ENCODE results near the gene B3GALT4. TPM values are rescaled to one million over a fixed set of nuclear protein-coding genes. Genes with fewer than 3 reads are reported as not detected.

B3GALT4 gene
- total RNA-seq, 1 experiment from 2014 or later: 7.9 TPM

DNA sequence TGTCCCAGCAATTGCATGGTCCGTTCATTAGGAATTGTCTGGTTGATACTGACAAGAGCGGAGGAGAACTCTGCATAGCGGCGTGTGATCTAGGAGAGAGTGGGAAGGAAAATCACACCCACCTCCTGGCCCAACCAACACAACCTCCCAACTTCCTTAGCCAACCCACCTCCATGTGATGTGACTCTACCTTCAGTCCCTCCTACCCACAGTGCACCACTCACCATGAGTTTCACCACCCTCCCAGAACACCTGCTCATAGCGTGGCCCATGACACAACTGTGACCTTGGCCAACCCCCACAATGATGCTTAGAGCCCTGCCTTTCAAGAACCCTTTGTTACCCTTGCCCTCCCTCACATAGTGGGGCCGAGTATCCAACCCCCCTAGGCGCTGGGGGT is 12.9 kb upstream of the B3GALT4 start:
- TF ChIP-seq EZH2phosphoT487 (IDR thresholded peaks at IDR 0.05; ENCODE audit: borderline replicate concordance, low read length): no peak
- TF ChIP-seq, protein P1, sequence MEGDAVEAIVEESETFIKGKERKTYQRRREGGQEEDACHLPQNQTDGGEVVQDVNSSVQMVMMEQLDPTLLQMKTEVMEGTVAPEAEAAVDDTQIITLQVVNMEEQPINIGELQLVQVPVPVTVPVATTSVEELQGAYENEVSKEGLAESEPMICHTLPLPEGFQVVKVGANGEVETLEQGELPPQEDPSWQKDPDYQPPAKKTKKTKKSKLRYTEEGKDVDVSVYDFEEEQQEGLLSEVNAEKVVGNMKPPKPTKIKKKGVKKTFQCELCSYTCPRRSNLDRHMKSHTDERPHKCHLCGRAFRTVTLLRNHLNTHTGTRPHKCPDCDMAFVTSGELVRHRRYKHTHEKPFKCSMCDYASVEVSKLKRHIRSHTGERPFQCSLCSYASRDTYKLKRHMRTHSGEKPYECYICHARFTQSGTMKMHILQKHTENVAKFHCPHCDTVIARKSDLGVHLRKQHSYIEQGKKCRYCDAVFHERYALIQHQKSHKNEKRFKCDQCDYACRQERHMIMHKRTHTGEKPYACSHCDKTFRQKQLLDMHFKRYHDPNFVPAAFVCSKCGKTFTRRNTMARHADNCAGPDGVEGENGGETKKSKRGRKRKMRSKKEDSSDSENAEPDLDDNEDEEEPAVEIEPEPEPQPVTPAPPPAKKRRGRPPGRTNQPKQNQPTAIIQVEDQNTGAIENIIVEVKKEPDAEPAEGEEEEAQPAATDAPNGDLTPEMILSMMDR (conservative IDR thresholded peaks at IDR 0.05; ENCODE audit: low read depth, low read length): no peak
- TF ChIP-seq EZH2 (IDR thresholded peaks at IDR 0.05; ENCODE audit: low read length, unreplicated experiment): no peak
- no peaks in the 10 kb centered on the region for H3K79me2 ChIP-seq (ENCODE audit: low read length)
- no peak overlapping the region for H3K27ac ChIP-seq (ENCODE audit: low read length)
- H4K20me1 ChIP-seq (ENCODE audit: low read length): no peaks in the 10 kb centered on the region
- ChIA-PET CTCF (no interaction called here), POLR2A (ENCODE audit: unreplicated experiment) (no interaction called here)
- H3F3A ChIP-seq (ENCODE audit: low read length, unreplicated experiment): peaks cover 13% of the 10 kb centered on the region
- ATAC-seq (no peak), DNase-seq (no peak)
- intact Hi-C loops (cut with micrococcal nuclease): no loop called here
- no peaks in the 10 kb centered on the region for H3K9me3 ChIP-seq (ENCODE audit: low read length)
- no peak overlapping the region for H2AFZ ChIP-seq (ENCODE audit: low read length)
- no TSS peak for BruUV-seq (replicated peaks)
- H3K4me2 ChIP-seq (ENCODE audit: low read length): no peak overlapping the region
- no peak overlapping the region for H3K9ac ChIP-seq (ENCODE audit: low read length)
- H3K4me3 ChIP-seq (ENCODE audit: low read length): no peak overlapping the region
- peaks cover 24% of the 10 kb centered on the region for H3K4me1 ChIP-seq (ENCODE audit: insufficient read depth, low read length)
- H3K36me3 ChIP-seq (ENCODE audit: low read depth, low read length): peaks cover 24% of the 10 kb centered on the region; the same call in 1 of the 2 replicates
- H3K27me3 ChIP-seq (ENCODE audit: low read length): no peaks in the 10 kb centered on the region
- H3K9me2 ChIP-seq (replicated peaks; ENCODE audit: low read length): no peaks in the 10 kb centered on the region

DNA sequence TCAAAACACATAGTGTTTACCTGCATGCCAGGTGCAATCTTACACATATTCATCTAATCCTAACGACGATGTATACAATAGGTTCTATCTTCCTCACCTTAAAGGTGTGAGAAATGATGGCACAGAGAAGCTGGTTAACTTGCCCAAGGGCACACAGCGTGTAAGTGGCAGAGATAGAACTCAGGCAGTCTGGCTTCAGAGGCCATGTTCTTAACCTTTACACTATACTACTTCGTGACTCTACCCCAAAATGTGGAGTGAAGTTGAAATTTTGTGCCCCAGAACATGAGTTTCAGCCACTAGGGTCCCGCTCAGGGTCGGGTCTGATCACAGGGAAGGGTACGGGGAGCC is 5.8 kb upstream of the B3GALT4 start:
- BruUV-seq (replicated peaks): no TSS peak
- Histone ChIP-seq H3K9me3 (ENCODE audit: low read length) (no peaks in the 10 kb centered on the region), H3K36me3 (ENCODE audit: low read depth, low read length) (peaks cover 53% of the 10 kb centered on the region), H3K9me2 (replicated peaks; ENCODE audit: low read length) (no peaks in the 10 kb centered on the region), H2AFZ (ENCODE audit: low read length) (peak overlapping the region; percentile 85), H4K20me1 (ENCODE audit: low read length) (peaks cover 38% of the 10 kb centered on the region), H3K79me2 (ENCODE audit: low read length) (peaks cover 59% of the 10 kb centered on the region), H3K4me3 (ENCODE audit: low read length) (peak overlapping the region; percentile 87), H3K27me3 (ENCODE audit: low read length) (no peaks in the 10 kb centered on the region), H3K9ac (ENCODE audit: low read length) (peak overlapping the region; percentile 98), H3K27ac (ENCODE audit: low read length) (peak overlapping the region; percentile 75), H3K4me1 (ENCODE audit: insufficient read depth, low read length) (peaks cover 34% of the 10 kb centered on the region), H3K4me2 (ENCODE audit: low read length) (peak overlapping the region; percentile 76), H3F3A (ENCODE audit: low read length, unreplicated experiment) (peaks cover 23% of the 10 kb centered on the region)
- CTCF ChIA-PET: no interaction called here
- ATAC-seq: peak; percentile 11
- peak; percentile 23 for DNase-seq
- TF ChIP-seq, protein P1 (conservative IDR thresholded peaks at IDR 0.05; ENCODE audit: low read depth, low read length): no peak
- no peak for TF ChIP-seq EZH2phosphoT487 (IDR thresholded peaks at IDR 0.05; ENCODE audit: borderline replicate concordance, low read length)
- no peak for TF ChIP-seq EZH2 (IDR thresholded peaks at IDR 0.05; ENCODE audit: low read length, unreplicated experiment)
- POLR2A ChIA-PET (ENCODE audit: unreplicated experiment): interaction anchor here (0.6 to 1.3 kb wide), 2 partner anchors 112 to 299 kb away, joined by 3 to 7 read pairs; no protein-coding TSS in a partner anchor
- intact Hi-C loops (cut with micrococcal nuclease): loop anchor here (1.0 to 10.0 kb wide), 2 partner anchors 10 to 66 kb away; partner anchors contain the start of genes HSD17B8, RING1, RXRB and SLC39A7

DNA sequence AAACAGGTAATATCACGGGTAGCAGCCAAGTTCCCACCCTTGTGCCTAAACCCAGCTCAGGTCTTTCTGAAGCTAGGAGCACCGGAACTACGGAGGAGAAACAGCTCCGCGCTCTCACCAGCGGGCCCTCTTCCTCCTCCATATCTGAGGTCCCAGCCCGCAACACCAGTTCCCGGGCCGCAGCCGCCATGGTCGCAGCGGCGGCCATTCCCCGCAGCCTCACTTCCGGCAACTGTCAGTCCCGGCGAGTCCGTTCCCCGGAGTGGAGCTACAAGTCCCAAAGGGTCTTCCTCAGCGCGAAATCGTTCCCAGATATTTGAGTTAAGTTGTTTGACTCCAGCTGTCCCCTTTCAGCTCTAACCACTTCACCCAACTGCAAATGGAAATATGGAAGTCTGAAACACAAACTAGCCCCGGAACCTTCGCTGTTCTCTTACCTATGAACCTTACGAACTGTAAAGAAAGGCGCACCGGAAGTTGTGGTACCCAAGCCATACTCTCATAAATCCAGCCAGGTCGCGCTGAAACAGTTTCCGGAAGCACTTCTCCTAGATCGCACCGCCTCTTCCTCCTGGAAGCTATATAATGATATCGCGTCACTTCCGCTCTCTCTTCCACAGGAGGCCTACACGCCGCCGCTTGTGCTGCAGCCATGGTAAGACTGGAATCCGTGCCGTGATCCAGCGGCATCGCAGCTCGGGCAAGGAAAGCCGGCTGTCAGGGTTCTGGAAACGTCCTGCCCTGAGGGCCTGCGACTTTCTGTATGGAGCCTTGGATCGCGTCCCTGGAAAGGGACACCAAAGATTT is 5.3 kb upstream of the B3GALT4 start, which contains the start of the genes RPS18 and VPS52:
Gene RPS18, plus strand, starts transcription at position 608 of the 807 bp plus-strand sequence. Its CDS starts 45 bp downstream, at position 653.
Gene VPS52, minus strand, starts transcription at position 409 of the 807 bp plus-strand sequence. Its CDS starts 201 bp downstream, at position 208.
- Histone ChIP-seq H4K20me1 (ENCODE audit: low read length) (peaks cover 38% of the 10 kb centered on the region), H3K4me3 (ENCODE audit: low read length) (peak within 1 kb of the TSS; percentile 87), H3K4me1 (ENCODE audit: insufficient read depth, low read length) (peaks cover 39% of the 10 kb centered on the region), H3K4me2 (ENCODE audit: low read length) (peak within 1 kb of the TSS; percentile 98), H3K9me2 (replicated peaks; ENCODE audit: low read length) (no peaks in the 10 kb centered on the region), H3K79me2 (ENCODE audit: low read length) (peaks cover 59% of the 10 kb centered on the region), H3F3A (ENCODE audit: low read length, unreplicated experiment) (peaks cover 29% of the 10 kb centered on the region), H3K36me3 (ENCODE audit: low read depth, low read length) (peaks cover 53% of the 10 kb centered on the region), H2AFZ (ENCODE audit: low read length) (peak within 1 kb of the TSS; percentile 85), H3K9me3 (ENCODE audit: low read length) (no peaks in the 10 kb centered on the region), H3K27ac (ENCODE audit: low read length) (peak within 1 kb of the TSS; percentile 75), H3K27me3 (ENCODE audit: low read length) (no peaks in the 10 kb centered on the region), H3K9ac (ENCODE audit: low read length) (peak within 1 kb of the TSS; percentile 98)
- BruUV-seq (replicated peaks): TSS peak; percentile 86
- peak; percentile 99 for DNase-seq
- ChIA-PET POLR2A (ENCODE audit: unreplicated experiment) (interaction anchor here (0.6 to 1.3 kb wide), 4 partner anchors 12 to 300 kb away, joined by 3 to 4 read pairs (median 3); partner anchors contain the start of genes PFDN6 and WDR46), CTCF (no interaction called here)
- TF ChIP-seq EZH2phosphoT487 (IDR thresholded peaks at IDR 0.05; ENCODE audit: borderline replicate concordance, low read length) (no peak), EZH2 (IDR thresholded peaks at IDR 0.05; ENCODE audit: low read length, unreplicated experiment) (no peak)
- TF ChIP-seq, protein P1 (conservative IDR thresholded peaks at IDR 0.05; ENCODE audit: low read depth, low read length): no peak
- peak; percentile 78 for ATAC-seq
- intact Hi-C loops (cut with micrococcal nuclease): loop anchor here (1.0 to 10.0 kb wide), 2 partner anchors 10 to 67 kb away; partner anchors contain the start of genes HSD17B8, RING1, RXRB and SLC39A7

Data from PC-3 (cell line).